NCI-H2107 (cell line): ENCODE measurements around the gene LSM3.

Experiments used
- DNase-seq: peaks from one replicate; lab custom pipeline; 2025; lab: John Stamatoyannopoulos, UW

Gene LSM3

DNA sequence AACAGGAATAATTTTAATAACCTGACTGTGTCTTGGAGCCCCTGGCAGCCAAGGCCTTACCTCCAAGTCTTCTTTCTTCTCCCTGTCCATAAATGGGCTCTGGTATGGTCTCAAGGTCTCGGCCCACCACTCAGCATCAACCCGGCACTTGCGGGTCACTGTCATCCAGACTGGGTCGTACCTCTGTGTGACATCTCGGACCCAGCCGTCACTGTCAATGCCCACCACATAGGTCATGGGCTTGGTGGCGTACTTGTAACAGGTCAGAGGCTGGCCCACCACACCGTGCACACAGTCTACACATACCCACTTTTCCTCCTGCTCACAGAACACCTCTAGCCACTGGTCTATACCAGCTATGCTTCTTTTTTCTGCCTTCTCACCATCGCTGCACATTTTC lies 20.7 kb upstream of the LSM3 start:
- no peak for DNase-seq

DNA sequence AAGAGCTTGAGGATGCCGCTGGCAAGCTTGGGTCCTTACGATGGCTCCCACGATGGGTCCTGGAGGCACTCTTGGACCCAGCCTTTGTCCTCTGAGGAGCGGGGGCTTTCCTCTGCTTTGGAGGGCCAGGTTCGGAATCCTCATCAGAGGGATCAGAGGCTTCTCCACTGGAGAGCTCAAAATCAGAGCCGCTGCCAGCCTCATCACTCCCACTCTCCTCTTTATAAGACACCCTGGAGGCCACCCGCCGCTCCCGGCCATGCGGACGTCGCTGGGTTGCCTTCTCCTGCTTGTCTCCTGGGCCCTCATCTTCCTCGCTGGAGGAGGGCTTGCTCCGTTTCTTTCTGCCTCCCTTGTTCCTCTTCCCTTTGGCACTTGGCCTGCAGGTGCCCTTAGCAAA lies 20.2 kb upstream of the LSM3 start:
- no peak for DNase-seq

DNA sequence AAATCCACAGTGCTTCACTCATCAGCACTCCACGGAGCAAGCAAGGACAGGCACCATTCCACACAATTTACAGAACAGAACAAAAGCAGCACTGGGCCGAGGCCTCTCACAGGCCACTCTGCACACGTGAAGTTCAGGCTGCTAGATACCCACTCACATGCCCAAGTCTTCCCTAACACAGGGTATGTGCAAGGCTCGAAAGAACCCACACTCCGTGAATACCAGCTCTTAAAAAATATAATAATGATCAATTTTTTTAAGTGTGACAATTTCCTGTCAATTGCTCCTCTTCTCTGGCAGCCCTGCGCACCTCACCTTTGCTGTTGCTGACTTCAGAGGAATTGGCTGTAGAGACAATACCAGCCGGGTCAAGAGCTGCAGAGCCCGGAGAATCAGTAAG lies 19.2 kb upstream of the LSM3 start:
- no peak for DNase-seq

DNA sequence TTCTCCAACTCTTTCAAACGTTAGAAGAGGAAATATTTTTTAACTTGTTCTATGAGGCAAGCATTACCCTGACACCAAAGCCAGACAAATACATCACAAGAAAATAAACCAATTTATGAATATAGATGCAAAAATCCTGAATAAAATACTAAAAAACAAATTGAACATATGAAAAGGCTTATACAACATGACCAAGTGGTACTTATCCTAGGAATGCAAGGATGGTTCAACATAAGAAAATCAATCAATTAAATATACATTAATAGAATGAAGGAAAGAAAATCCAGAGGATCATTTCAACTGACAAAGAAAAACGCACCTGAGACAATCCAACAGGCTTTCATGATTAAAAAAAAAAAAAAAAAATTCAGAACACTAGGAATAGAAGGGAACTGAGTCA lies 17.3 kb upstream of the LSM3 start:
- no peak for DNase-seq

DNA sequence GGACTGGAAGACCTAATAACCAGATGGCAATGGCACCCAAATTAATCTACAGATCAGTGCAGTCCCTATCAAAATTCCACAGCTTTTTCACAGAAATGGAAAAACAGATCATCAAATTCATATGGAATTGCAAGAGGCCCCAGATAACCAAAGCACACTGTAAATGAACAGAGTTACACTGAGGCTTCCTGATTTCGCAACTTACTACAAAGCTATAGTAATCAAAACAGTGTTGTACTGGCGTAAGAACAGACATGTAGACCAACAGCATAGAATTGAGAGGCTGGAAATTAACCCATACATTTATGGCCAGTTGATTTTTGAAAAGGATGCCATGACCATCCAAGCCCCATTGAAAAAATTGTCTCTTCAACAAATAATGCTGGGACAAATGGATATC lies 16.4 kb upstream of the LSM3 start:
- DNase-seq, result no peak

DNA sequence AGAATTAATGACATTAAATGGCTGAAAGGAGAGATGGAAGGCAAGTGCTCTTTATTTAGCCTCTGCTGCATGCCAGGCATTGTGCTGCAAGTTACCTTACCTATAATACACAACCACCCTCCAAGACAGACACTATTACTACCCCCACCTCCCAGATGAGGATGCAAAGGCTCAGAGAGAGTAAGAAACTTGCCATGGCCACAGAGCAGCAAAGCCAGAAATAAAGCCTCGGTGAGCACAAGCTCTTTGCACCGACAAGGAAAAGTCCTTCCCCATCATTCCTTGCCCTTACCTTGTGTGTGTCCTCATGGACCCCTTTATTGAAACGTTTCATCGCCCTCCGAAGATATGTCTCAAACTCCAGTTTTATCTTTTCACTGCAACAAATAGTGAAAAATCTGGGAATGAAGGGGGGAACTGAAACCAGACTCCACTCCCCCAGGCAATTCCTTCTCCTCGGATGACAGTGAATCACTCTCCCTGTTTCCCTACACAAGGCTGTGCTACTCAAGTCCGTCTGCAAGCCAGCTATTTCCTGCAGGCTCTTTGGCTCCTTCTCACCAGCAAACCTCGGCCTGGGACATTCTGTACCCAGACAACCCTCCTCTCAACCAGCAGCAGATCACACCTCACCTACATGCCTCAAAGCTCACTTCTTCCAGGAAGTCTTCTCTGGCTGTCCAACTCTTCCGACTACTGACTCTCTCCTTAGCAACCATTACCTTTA lies 11.6 kb upstream of the LSM3 start:
- DNase-seq, result no peak

DNA sequence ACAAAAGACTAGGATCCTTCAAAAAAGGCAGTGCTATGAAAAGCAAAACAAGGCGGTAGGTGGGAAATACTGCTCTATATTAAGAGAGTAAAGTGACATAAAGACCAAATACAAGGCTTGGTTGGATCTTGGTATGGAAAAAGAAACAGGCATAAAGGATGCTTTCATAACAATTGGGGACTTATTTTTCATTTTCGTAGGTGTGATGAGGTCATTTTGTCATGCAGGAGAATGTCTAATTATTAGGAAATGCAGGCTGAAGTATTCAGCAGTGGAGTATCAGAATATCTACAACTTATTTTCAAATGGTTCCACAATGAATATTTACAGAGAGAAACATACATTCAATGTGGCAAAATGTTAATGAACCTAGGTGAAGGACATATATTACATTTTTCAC lies 9.2 kb upstream of the LSM3 start:
- no peak for DNase-seq

DNA sequence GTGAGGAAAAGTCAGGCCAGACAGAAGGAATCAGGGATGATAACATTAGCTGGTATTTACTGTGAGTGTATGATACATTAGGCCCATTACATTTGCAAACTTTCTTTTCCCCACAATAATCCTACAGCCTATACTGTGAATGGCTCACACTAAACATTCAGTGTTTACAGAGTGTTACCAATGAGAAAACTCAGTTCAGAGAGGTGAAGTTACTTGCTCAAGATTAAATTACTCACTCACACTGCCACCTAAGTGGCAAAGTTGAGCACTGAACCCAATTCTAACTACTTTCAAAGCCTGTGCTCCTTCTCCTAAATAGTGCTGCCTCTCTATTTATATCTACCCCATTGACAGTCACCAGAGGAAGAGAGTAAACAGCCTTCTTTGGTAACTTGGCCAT lies 8.7 kb upstream of the LSM3 start:
- no peak for DNase-seq

DNA sequence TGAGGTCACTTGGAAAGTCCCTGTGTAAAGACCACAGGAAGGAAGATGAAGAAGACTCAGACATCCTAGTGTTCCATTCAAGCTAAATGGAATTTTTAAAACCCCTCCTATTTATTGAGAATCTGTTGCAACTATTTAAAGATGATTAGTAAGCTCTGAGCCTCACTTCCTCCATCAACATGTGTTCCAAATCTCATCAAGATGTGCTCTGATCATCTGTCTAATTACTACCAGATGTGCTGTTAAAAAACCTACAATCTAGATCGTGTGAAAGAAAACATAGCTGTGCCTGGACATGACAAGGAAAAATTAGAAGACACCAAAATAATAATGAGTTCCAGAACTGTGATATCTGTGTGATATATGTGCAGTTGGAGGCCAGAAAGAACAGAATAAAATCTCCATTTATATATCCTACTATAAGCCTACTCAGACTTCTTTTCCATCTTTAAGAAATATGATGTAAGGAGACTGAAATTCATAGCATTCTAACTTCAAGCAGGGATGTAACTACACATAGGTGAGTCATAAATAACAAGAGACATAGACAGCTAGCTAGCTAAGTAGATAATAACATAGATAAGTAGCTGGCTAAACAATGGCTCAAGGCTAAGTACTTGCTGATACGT lies 8.0 kb upstream of the LSM3 start:
- no peak for DNase-seq

DNA sequence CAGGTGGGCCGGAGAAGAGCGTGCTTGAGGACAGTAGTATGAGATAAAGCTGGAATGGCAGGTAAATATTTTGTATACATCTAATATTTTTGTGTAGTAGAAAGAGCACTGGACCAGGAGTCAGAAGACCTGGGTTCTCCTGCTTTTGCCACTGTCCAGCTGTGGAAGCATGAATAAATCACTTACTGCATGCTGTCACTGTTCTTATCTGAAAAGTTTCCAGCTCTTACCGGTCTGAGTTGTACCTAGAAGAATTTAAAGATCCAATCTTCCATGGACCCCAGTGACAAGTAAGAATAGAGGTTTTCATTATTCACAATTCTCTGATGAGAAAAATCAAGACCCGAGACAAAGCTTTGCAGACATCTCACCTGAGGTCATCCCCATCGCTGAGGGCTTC lies 6.1 kb upstream of the LSM3 start:
- no peak for DNase-seq

DNA sequence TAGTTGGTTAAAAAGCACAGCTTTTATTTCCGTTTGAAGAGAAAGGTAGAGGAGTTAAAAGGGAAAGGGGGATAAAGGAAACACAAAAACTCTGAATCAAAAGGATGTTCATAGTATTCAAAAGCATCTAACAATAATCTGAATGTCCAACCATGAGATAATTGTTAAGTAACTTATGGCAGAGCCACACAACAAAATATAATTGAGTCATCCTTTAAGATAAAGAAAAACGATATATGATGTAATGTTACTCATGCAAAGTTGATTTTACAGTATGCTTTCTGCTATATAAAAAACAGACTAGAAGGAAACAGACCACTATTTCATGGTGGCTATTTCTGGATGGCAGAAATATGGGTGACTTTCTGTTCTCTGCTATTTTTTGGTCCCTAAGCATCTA lies 4.1 kb upstream of the LSM3 start:
- no peak for DNase-seq

DNA sequence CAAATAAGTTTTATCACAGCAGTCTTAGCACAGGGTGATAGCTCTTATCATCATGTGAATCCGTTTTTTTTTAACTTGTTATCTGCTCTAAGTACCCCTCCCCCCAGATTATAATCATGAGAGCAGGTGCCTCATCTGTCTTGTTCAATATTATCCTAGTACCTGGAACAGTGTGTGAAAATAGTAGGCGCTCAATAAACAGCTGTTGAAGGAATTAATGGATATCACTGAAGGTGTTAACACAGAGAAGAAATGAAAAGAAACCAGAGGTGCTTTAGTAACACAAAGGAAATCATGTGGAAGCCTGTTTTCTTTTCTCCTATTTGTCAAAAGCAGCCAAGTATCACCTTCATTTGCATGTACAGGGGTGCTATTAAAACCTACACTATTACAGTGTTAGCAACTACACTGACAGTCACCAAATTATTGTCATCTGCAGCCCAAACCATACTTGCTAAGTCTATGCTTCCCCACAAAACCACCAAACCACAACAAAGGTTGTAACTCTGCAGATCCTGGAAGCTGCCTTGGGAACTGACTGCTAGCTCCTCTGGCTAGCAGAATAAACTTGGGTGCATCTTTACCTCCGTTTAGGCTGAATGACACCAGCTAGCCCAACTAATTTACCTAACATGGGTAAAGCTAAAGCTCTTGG lies 3.1 kb upstream of the LSM3 start:
- DNase-seq, result no peak

DNA sequence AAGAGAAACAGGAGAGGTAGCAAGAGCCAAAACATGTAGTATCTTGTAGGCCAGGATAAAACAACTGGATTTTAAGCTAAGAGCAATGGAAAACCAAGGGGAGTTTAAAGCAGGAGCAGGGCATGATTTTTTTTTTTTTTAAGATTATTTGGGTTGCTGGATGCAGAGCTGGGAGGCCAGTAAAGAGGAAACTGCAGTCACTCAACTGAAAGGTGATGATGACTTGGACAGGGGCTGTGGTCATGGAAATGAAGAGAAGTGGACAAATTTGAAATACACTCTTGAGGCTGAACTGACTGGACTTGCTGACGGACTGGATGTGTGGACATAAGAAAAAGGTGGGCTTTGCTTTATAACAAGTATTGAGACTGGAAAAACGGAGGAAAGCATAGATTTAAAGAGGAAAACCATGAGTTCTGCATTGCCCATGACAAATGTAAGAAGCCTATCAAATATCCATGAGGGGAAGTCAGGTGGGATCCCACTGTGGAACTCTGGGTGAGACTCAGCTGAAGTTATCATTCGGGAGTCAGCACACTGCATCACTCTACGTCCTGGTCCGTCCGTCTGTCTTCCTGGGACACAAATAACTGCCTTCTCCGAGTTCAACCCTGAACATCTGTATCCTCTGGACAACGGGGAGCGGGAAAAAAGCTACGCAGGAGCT lies 904 bp upstream of the LSM3 start:
- no peak for DNase-seq

DNA sequence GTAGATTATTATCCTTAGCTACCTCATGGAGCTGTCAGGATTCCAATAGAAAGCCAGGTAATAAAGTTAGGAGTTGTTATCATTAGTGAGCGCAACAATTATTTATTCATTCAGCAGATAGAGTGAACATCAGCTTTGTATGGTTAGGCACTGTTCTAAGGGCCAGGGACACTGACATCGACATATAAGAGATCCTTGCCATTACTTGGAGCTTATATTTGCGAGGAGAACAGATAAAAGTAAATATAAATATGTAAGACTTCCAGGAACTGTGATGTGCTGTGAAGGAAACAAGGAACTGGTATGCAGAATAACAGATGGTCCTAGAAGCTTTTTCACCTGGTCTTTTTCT lies 473 bp downstream of the LSM3 start:
- no peak for DNase-seq

DNA sequence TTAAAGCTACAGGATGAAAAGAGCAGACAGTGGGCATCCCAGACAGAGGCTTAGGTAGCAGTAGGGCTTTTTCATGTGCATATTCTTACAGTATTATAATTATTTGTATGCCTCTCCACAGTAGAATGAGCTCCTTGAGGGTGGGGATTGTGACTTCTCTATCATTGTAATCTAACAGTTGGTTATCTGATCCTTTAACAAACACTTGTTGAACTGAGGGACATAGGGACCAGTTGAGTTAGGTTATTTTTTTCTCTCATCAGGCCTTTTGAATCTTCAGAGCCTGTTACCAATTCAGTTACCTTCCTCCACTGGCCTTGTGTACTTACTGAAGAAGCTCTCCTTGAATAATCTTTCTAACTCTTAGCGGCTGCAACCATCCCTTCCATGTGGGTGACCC lies 1.2 kb downstream of the LSM3 start:
- DNase-seq, result no peak

DNA sequence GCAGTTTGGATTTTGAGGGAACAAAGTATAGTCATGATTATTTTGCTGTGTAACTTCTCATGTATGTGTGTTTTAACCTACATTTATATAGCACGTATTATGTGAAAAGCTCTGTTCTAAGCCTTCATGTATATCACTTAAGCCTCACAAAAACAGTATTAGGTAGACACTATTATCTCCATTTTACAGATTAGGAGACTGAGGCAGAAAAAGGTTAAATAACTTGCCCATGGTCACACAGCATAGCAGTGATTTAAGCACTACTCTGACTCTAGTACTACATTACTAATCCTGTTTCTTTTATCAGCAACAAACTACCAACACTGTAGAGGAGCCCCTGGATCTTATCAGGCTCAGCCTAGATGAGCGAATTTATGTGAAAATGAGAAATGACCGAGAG lies 2.6 kb downstream of the LSM3 start:
- DNase-seq, result no peak

DNA sequence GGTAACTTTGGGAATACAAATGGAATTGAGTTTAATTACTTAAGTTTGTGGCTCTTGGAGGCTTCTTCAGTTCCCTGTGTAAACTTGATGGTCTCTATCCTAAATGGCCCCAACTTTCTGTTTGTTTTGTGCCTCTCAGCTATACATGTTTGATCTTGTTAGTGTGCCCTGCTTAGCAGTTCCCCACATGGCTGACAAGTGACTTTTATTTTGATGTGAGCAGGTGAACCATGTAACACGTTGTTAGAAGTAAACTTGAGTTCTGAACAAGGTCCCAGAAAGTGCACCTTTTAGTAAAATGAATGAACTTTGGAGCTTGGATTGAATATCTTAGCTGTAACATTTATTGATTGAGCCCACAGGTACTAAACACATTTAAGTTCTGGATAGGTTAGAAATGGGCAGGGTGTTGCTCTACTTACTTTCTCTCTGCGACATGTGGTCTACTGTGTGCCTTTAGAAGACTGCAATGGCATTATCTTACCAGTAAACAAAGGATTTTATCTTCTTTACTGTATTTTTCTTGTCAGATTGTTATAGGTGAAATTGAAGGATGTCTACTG lies 4.5 kb downstream of the LSM3 start:
- DNase-seq, result no peak

DNA sequence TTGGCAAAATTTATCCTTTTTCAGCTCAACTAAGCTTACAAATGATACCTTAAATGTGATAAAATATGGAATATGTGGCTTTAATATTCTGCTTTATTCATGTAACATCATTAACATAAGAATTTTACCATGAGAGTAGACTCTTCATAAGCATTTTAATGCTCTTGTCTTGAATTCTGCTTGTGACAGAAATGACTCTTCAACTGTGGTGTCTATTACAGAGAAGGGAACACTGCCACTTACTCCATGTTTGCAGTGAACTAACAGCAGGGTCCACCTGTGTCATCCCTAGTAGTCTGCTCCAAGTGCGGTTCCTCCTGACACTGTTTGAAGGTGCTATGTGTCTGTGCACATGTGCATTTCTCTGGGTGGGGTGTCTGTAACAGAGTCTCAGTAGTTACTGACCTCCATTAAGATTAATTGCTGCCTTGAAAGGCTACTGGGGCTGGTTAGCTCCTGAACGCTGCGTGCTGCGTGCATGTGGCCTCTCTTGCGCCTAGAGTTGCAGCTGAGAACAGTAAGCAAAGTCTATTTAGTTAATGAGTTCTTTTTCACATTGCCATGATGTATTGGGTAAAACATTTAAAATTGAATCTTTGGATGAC lies 8.3 kb downstream of the LSM3 start:
- DNase-seq, result no peak

DNA sequence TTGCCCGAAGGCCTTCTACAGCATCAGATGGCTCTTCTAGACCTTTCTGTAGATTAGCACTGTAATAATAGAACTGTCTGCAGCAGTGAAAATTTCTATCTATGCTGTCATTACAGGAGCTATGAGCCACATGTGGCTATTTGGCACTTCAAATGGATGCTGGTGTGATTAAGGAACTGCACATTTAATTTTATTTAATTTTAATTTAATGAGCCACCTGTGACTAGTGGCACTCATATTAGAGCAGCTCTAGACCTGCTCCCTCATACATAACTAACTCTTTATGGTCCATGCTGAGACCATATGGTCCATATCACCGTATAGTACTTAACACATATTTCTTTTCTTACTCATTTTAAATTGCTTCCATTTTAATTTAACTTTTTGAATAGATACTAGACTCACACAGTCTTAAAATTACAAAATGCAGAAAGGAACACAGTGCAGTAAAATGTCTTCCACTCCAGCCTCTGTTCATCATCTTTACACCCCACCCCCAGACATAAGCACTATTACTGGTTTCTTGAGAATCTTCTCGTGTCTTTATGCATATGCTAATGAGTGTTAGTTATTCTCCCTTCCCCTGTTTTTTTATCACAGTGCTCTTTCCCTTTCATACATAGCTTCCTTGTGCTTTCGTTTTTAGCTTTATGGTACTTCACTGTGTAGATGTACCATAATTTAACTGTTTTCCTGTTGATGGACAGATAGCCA lies 9.6 kb downstream of the LSM3 start:
- DNase-seq, result no peak

DNA sequence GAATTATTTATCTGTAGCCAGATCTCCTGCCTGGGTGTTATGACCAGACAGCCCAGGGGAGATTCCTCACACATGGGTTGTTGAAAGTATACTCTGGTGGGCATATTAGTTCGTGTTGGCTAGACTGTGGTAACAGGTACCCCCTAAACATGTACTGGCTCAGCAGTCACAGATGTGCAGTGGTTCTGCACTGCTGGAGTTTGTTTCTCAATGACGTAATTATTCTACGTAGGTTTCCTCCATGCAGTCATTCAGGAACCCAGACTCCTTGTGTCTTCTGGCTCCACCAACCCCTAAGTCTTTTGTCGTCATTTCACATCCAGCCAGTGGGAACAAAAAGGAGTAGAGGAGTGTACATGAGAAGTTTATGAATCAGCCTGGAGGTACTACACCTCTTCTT lies 16.2 kb downstream of the LSM3 start:
- no peak for DNase-seq

DNA sequence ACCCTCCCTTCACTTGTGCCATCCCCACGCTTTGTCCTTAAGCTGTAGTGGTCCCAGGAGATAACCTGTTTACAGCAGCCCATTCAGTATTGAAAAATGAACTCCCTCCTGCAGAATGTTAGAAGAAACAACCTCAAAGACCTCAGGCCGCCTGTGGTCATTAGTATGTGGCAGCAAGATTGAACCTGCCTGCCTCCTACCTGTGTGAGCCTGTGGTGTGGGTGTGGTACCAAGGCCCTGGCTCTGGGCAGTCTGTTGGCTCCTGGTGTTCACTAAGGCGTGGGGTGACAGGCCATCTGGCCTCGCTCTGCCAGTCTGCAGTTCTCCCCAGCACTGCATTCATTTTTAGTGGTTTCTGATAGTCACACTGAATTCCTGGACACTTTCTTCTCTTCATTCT lies 21.0 kb downstream of the LSM3 start:
- DNase-seq, result no peak

DNA sequence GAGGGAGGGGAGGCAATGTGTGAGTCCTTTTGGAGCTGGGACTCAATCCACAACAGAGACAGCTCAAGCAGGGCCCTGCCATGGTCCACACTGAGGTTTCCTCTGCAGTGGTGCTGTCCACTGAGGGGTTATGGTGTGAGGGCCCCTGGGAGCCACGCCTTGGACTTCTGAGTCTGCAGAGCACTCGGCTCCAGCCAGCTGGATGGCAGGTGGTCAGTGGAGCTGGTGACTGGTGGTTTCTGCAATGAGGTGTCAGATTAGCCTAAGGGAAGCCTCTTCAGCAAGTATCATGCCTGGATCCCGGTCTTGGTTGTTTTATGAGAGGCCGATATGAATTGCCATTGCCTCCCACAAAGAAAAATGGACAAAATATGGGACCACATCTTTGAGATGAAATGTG lies 21.7 kb downstream of the LSM3 start:
- no peak for DNase-seq
